ENCODE data around the gene SOX18. TPM values are rescaled to one million over a fixed set of nuclear protein-coding genes. Genes with fewer than 3 reads are reported as not detected.

Gene SOX18
- total RNA-seq, 1 experiment from 2014 or later, result 0.30 TPM

- no peak for TF ChIP-seq EZH2 (IDR thresholded peaks at IDR 0.05; ENCODE audit: borderline replicate concordance, low read depth, low read length, poor library complexity, severe bottlenecking)
- TF ChIP-seq, protein P1, sequence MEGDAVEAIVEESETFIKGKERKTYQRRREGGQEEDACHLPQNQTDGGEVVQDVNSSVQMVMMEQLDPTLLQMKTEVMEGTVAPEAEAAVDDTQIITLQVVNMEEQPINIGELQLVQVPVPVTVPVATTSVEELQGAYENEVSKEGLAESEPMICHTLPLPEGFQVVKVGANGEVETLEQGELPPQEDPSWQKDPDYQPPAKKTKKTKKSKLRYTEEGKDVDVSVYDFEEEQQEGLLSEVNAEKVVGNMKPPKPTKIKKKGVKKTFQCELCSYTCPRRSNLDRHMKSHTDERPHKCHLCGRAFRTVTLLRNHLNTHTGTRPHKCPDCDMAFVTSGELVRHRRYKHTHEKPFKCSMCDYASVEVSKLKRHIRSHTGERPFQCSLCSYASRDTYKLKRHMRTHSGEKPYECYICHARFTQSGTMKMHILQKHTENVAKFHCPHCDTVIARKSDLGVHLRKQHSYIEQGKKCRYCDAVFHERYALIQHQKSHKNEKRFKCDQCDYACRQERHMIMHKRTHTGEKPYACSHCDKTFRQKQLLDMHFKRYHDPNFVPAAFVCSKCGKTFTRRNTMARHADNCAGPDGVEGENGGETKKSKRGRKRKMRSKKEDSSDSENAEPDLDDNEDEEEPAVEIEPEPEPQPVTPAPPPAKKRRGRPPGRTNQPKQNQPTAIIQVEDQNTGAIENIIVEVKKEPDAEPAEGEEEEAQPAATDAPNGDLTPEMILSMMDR (conservative IDR thresholded peaks at IDR 0.05; ENCODE audit: low read depth, low read length), result no peak
- no TSS peak for BruUV-seq (replicated peaks)
- Histone ChIP-seq H3K27me3 (replicated peaks; ENCODE audit: insufficient read depth, low read depth, low read length, poor library complexity) (no peaks in the 10 kb centered on the region), H3K4me3 (ENCODE audit: low read depth, low read length, poor library complexity, severe bottlenecking) (no peak overlapping the region), H3K27ac (ENCODE audit: low read depth, low read length, poor library complexity, severe bottlenecking) (no peak overlapping the region), H3K36me3 (ENCODE audit: insufficient read depth, low read length, poor library complexity, severe bottlenecking) (no peaks in the 10 kb centered on the region), H3K4me1 (ENCODE audit: insufficient read depth, low read length, poor library complexity, severe bottlenecking) (peaks cover 5% of the 10 kb centered on the region), H3K9me3 (ENCODE audit: low read depth, low read length, poor library complexity, severe bottlenecking) (no peaks in the 10 kb centered on the region)
- intact Hi-C loops (cut with micrococcal nuclease; ENCODE audit: unreplicated experiment), result no loop called here
- ChIA-PET CTCF (no interaction called here), POLR2A (ENCODE audit: low non-redundant PET) (no interaction called here)
- no peak for DNase-seq (ENCODE audit: low spot score)
These were observed 6.6 kb upstream of the SOX18 start for GRCh38 chr20:64055893-64056638.

DNA sequence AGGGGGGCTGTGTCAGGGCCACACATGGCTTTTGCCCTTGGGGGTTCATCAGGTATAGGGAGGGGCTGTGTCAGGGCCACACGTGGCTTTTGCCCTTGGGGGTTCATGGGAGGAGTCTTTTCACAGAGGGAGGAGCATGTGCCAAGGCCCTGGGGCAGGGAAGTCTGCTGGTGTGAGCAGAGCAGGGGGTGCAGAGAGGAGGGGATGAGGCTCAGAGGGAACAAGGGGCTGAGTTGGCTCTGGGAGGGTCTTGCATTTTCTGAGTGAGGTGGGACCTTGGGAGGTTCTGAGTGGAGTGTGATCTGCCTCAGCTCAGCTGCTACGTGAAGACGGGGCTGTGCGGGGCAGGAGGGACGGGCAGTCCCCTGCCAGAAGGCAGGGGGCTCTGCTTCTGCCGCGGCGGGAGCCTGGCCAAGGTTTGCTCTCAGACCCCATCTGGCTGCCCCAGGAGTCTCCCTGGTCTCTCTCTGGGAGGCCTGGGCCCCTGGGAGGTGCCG lies 6.0 kb upstream of the SOX18 start:
- Histone ChIP-seq H3K9me3 (ENCODE audit: low read depth, low read length, poor library complexity, severe bottlenecking) (no peaks in the 10 kb centered on the region), H3K4me3 (ENCODE audit: low read depth, low read length, poor library complexity, severe bottlenecking) (no peak overlapping the region), H3K27me3 (replicated peaks; ENCODE audit: insufficient read depth, low read depth, low read length, poor library complexity) (no peaks in the 10 kb centered on the region), H3K27ac (ENCODE audit: low read depth, low read length, poor library complexity, severe bottlenecking) (no peak overlapping the region), H3K36me3 (ENCODE audit: insufficient read depth, low read length, poor library complexity, severe bottlenecking) (no peaks in the 10 kb centered on the region), H3K4me1 (ENCODE audit: insufficient read depth, low read length, poor library complexity, severe bottlenecking) (peaks cover 5% of the 10 kb centered on the region)
- BruUV-seq (replicated peaks), result no TSS peak
- POLR2A ChIA-PET (ENCODE audit: low non-redundant PET), result no interaction called here
- intact Hi-C loops (cut with micrococcal nuclease; ENCODE audit: unreplicated experiment), result no loop called here
- no peak for DNase-seq (ENCODE audit: low spot score)
- TF ChIP-seq EZH2 (IDR thresholded peaks at IDR 0.05; ENCODE audit: borderline replicate concordance, low read depth, low read length, poor library complexity, severe bottlenecking), result no peak
- CTCF ChIA-PET, result no interaction called here

DNA sequence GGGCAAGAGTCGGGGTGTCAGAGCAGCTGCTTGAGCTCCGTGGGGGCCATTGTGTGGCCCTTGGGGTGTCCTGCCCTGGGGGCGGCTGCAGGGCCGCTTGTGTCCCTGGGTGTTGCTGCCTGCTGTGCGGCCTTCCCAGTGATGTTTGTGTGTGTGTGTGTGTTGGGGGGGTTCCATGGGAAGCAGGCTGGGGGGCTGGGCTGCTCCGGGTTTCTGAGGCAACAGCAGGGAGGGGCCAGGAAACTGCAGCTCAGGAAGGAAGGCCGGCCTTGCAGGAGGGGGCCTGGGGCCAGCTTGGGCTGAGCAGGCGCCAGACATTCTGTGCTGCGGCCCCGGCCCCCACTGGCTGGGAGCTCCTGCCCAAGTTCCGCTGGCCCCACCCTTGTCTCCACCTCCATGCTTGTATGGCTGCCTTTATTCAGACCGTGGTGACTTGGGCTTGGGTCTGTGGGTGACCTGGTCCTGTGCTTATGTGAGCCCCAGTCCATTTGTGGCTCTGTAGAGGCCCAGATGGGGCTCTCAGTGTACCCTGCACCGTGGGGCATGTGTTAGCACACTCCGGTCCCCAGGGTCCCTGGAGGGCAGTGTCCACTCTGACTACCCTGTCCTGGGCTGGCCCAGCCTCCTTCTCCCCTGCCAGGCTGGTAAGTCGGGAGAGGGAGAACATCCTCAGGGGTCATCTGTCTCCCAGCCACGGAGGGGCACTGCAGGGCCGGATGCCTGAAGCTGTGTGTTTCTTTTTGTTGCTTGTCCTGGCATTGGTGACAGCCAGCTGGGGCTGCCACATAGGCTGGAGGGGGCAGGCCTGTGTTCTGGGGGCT lies 4.6 kb upstream of the SOX18 start:
- no peak for DNase-seq (ENCODE audit: low spot score)
- Histone ChIP-seq H3K9me3 (ENCODE audit: low read depth, low read length, poor library complexity, severe bottlenecking) (no peaks in the 10 kb centered on the region), H3K4me1 (ENCODE audit: insufficient read depth, low read length, poor library complexity, severe bottlenecking) (peaks cover 13% of the 10 kb centered on the region), H3K4me3 (ENCODE audit: low read depth, low read length, poor library complexity, severe bottlenecking) (no peak overlapping the region), H3K36me3 (ENCODE audit: insufficient read depth, low read length, poor library complexity, severe bottlenecking) (no peaks in the 10 kb centered on the region), H3K27ac (ENCODE audit: low read depth, low read length, poor library complexity, severe bottlenecking) (no peak overlapping the region), H3K27me3 (replicated peaks; ENCODE audit: insufficient read depth, low read depth, low read length, poor library complexity) (no peaks in the 10 kb centered on the region)
- TF ChIP-seq EZH2 (IDR thresholded peaks at IDR 0.05; ENCODE audit: borderline replicate concordance, low read depth, low read length, poor library complexity, severe bottlenecking), result no peak
- TF ChIP-seq, protein P1 (conservative IDR thresholded peaks at IDR 0.05; ENCODE audit: low read depth, low read length), result 0 out of 2 replicates have a peak, but pooled peaks have one; percentile 21
- CTCF ChIA-PET, result no interaction called here
- BruUV-seq (replicated peaks), result no TSS peak
- intact Hi-C loops (cut with micrococcal nuclease; ENCODE audit: unreplicated experiment), result no loop called here
- POLR2A ChIA-PET (ENCODE audit: low non-redundant PET), result no interaction called here
